Retinal pigment epithelial cell (primary cell): ENCODE results near the gene COX8A.
"Not testable (repeated sequence)": the region's sequence is repeated elsewhere in the genome, so short reads cannot be mapped to it uniquely, and the experiment has no call there.

Experiments
- DNase-seq: peaks from one replicate; pipeline ENCODE4 v3.0.0-alpha.2; 2010; ENCODE audit warnings: low read depth
- H3K4me3 ChIP-seq: 2 replicates; pipeline ENCODE4 v1.5.1; 2011; ENCODE audit warnings: mild to moderate bottlenecking, low read length, control low read depth, moderate library complexity
- CTCF ChIP-seq: conservative IDR thresholded peaks from 2 replicates; pipeline ENCODE4 v1.5.1; 2011; ENCODE audit warnings: low read depth, low read length, control low read depth, inconsistent platforms

COX8A gene

GRCh38 chr11:63969461-63969860, 5.0 kb upstream of the COX8A start:
- TF ChIP-seq CTCF = no peak

GRCh38 chr11:63970902-63971301, 3.5 kb upstream of the COX8A start:
- no peak overlapping the region for H3K4me3 ChIP-seq
- DNase-seq = no peak
- TF ChIP-seq CTCF = no peak

More at GRCh38 chr11:63969461-63969860, 5.0 kb upstream of the COX8A start:
- H3K4me3 ChIP-seq = no peak overlapping the region
- no peak for DNase-seq

GRCh38 chr11:63973912-63974258, 535 bp upstream of the COX8A start:
- not testable (repeated sequence) for DNase-seq, H3K4me3 ChIP-seq

GRCh38 chr11:63978551-63979239, 4.3 kb downstream of the COX8A start:
- no peak overlapping the region for H3K4me3 ChIP-seq
- TF ChIP-seq CTCF = no peak
- no peak for DNase-seq

GRCh38 chr11:63979426-63979825, 5.0 kb downstream of the COX8A start:
- no peak for DNase-seq
- TF ChIP-seq CTCF = no peak
- H3K4me3 ChIP-seq = no peak overlapping the region

- no peak for DNase-seq
- peak overlapping the region; percentile 87 for H3K4me3 ChIP-seq
- TF ChIP-seq CTCF = no peak
Measured at GRCh38 chr11:63985812-63986155, 11.4 kb downstream of the COX8A start.

- peak; percentile 78 for DNase-seq
- no peak for TF ChIP-seq CTCF
Measured at GRCh38 chr11:63986156-63986931, 11.9 kb downstream of the COX8A start, which contains the start of gene OTUB1. Gene OTUB1 (plus strand): TSS chr11:63986438. CDS start chr11:63986457, 19 bp downstream.

More at GRCh38 chr11:63986156-63986931, 11.9 kb downstream of the COX8A start, which contains the start of gene OTUB1:
- H3K4me3 ChIP-seq = peak within 1 kb of the TSS; percentile 87
